ENCODE data around the gene SLC28A1. TPM values are rescaled to one million over a fixed set of nuclear protein-coding genes. Genes with fewer than 3 reads are reported as not detected.

The SLC28A1 gene
- total RNA-seq, 2 experiments from 2014 or later, result not detected

GRCh38 chr15:84951736-84952135 is 67.3 kb downstream of the SLC28A1 start:
- no peak overlapping the region for H3K27ac ChIP-seq (ENCODE audit: low read depth, low read length, poor library complexity, severe bottlenecking)
- H3K4me3 ChIP-seq (ENCODE audit: low read depth, low read length, poor library complexity, severe bottlenecking), result no peak overlapping the region
- H2AFZ ChIP-seq (ENCODE audit: low read length), result no peak overlapping the region
- no peaks in the 10 kb centered on the region for H3K9me3 ChIP-seq (ENCODE audit: low read length)
- BruUV-seq (replicated peaks), result no TSS peak
- no peaks in the 10 kb centered on the region for H4K20me1 ChIP-seq (ENCODE audit: insufficient read depth, low read length)
- H3K36me3 ChIP-seq (ENCODE audit: insufficient read depth, low read length), result no peaks in the 10 kb centered on the region
- no peaks in the 10 kb centered on the region for H3K9me2 ChIP-seq (ENCODE audit: insufficient read depth, low read length)
- intact Hi-C loops (cut with micrococcal nuclease; ENCODE audit: unreplicated experiment), result no loop called here
- TF ChIP-seq CTCF (conservative IDR thresholded peaks at IDR 0.05; ENCODE audit: low read length) (no peak), EZH2phosphoT487 (IDR thresholded peaks at IDR 0.05; ENCODE audit: borderline replicate concordance, low read depth, low read length) (no peak)
- H3K79me2 ChIP-seq (ENCODE audit: insufficient read depth, low read depth, low read length), result no peaks in the 10 kb centered on the region
- no peak overlapping the region for H3K4me2 ChIP-seq (ENCODE audit: low read length)
- CTCF ChIA-PET (ENCODE audit: unreplicated experiment), result no interaction called here
- DNase-seq (ENCODE audit: low spot score), result no peak
- no peaks in the 10 kb centered on the region for H3K4me1 ChIP-seq (ENCODE audit: insufficient read depth, low read length, poor library complexity, severe bottlenecking)
- POLR2A ChIA-PET, result no interaction called here

DNA sequence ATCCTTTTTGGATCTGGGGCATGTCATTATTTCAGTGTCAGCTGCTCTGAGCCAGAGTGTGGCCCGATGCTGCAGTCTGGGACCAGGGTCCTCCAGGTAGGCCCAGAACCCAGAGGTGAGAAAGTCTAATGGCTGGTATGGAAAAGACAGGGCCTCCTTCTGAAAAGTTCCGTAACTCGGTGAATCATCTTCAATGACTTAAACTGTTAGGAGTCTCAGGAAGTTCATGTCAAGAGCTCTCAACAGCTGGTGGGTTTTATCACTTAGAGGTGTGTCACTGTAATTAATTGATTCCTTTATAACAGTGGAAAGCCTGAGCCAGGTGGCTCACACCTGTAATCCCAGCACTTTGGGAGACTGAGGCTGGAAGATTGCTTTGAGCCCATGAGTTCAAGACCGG is 68.7 kb downstream of the SLC28A1 start:
- Histone ChIP-seq H4K20me1 (ENCODE audit: insufficient read depth, low read length) (no peaks in the 10 kb centered on the region), H3K27ac (ENCODE audit: low read depth, low read length, poor library complexity, severe bottlenecking) (no peak overlapping the region), H3K9me3 (ENCODE audit: low read length) (no peaks in the 10 kb centered on the region), H3K4me2 (ENCODE audit: low read length) (no peak overlapping the region), H3K36me3 (ENCODE audit: insufficient read depth, low read length) (no peaks in the 10 kb centered on the region), H3K9me2 (ENCODE audit: insufficient read depth, low read length) (no peaks in the 10 kb centered on the region), H2AFZ (ENCODE audit: low read length) (no peak overlapping the region), H3K79me2 (ENCODE audit: insufficient read depth, low read depth, low read length) (no peaks in the 10 kb centered on the region), H3K4me3 (ENCODE audit: low read depth, low read length, poor library complexity, severe bottlenecking) (no peak overlapping the region), H3K4me1 (ENCODE audit: insufficient read depth, low read length, poor library complexity, severe bottlenecking) (no peaks in the 10 kb centered on the region)
- TF ChIP-seq CTCF (conservative IDR thresholded peaks at IDR 0.05; ENCODE audit: low read length), result no peak
- no peak for TF ChIP-seq EZH2phosphoT487 (IDR thresholded peaks at IDR 0.05; ENCODE audit: borderline replicate concordance, low read depth, low read length)
- ChIA-PET CTCF (ENCODE audit: unreplicated experiment) (no interaction called here), POLR2A (interaction anchor here (0.7 to 1.4 kb wide), 3 partner anchors 35 to 372 kb away, joined by 3 to 4 read pairs (median 4); no protein-coding TSS in a partner anchor)
- intact Hi-C loops (cut with micrococcal nuclease; ENCODE audit: unreplicated experiment), result no loop called here
- BruUV-seq (replicated peaks), result no TSS peak
- no peak for DNase-seq (ENCODE audit: low spot score)

- Histone ChIP-seq H3K79me2 (ENCODE audit: insufficient read depth, low read depth, low read length) (no peaks in the 10 kb centered on the region), H3K4me2 (ENCODE audit: low read length) (no peak overlapping the region), H2AFZ (ENCODE audit: low read length) (no peak overlapping the region), H3K4me1 (ENCODE audit: insufficient read depth, low read length, poor library complexity, severe bottlenecking) (no peaks in the 10 kb centered on the region), H3K9me3 (ENCODE audit: low read length) (no peaks in the 10 kb centered on the region), H3K27ac (ENCODE audit: low read depth, low read length, poor library complexity, severe bottlenecking) (no peak overlapping the region), H4K20me1 (ENCODE audit: insufficient read depth, low read length) (no peaks in the 10 kb centered on the region), H3K9me2 (ENCODE audit: insufficient read depth, low read length) (no peaks in the 10 kb centered on the region), H3K4me3 (ENCODE audit: low read depth, low read length, poor library complexity, severe bottlenecking) (no peak overlapping the region), H3K36me3 (ENCODE audit: insufficient read depth, low read length) (no peaks in the 10 kb centered on the region)
- POLR2A ChIA-PET, result interaction anchor here (1.1 to 1.4 kb wide), 2 partner anchors 34 to 128 kb away, joined by 3 to 4 read pairs; no protein-coding TSS in a partner anchor
- CTCF ChIA-PET (ENCODE audit: unreplicated experiment), result no interaction called here
- intact Hi-C loops (cut with micrococcal nuclease; ENCODE audit: unreplicated experiment), result no loop called here
- TF ChIP-seq CTCF (conservative IDR thresholded peaks at IDR 0.05; ENCODE audit: low read length) (no peak), EZH2phosphoT487 (IDR thresholded peaks at IDR 0.05; ENCODE audit: borderline replicate concordance, low read depth, low read length) (no peak)
- DNase-seq (ENCODE audit: low spot score), result no peak
- BruUV-seq (replicated peaks), result no TSS peak
These were observed 69.3 kb downstream of the SLC28A1 start for GRCh38 chr15:84953726-84954125.

All from OCI-LY7 (cell line).